ENCODE measurements around the gene ITGB3.
"Not testable (repeated sequence)": the region's sequence is repeated elsewhere in the genome, so short reads cannot be mapped to it uniquely, and the experiment has no call there.

ITGB3 gene

GRCh38 chr17:47223460-47223859 is 30.2 kb upstream of the ITGB3 start:
- DNase-seq = no peak

- not testable (repeated sequence) for DNase-seq
Observed at GRCh38 chr17:47224077-47224476, 29.6 kb upstream of the ITGB3 start.

- no peak for DNase-seq
Observed at GRCh38 chr17:47224966-47225365, 28.7 kb upstream of the ITGB3 start.

- DNase-seq = no peak
Observed at GRCh38 chr17:47225436-47225858, 28.2 kb upstream of the ITGB3 start.

DNA sequence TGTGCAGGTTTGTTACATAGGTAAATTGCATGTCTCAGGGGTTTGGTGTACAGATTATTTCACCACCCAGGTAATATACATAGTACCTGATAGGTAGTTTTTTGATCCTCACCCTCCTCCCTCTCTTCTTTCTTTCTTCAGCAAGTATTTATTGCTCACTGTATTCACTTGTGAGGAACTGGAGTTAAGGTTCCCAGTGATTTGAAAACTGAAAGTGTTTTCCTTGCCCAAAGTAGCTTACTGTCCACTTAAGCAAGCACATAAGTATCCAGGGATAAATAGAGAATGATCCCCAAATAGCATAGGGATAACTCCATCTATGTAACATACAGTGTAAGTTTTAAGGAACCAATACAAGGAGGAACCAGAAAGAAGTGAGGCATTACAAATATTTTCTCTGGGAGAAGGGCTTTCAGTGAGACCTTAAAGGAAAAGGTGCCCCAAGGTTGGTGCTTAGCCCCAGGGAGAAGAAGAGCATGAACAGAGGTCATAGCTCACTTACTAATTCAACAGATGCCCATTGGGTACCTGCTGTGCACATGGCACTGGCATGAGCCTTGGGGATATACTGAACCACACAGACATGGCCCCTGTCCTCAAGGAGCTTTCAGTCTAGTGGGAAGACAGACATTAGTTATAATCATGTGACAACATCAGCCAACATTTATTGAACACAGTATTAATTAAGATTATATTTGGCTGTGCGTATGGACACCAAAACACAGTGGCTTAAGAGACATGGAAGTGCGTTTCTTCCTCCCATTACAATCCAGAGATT is 27.5 kb upstream of the ITGB3 start:
- DNase-seq = no peak

- DNase-seq = no peak
Observed at GRCh38 chr17:47227862-47228261, 25.8 kb upstream of the ITGB3 start.

GRCh38 chr17:47229535-47230443 is 23.8 kb upstream of the ITGB3 start:
- peak; percentile 75 for DNase-seq

DNA sequence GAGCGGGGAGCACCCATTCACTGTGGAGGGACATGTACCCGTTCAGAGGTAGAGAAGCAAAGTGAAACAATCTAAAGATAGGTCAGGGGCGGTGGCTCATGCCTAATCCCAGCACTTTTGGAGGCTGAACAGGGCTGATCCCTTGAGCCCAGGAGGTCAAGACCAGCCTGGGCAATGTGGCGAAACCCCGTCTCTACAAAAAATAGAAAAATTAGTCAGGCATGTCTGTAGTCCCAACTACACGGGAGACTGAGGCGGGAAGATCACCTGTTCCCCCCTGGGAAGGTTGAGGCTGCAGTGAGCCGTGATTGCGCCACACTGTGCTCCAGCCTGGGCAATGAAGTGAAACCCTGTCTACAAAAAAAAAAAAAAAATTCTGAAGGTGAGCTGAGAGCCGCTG is 22.8 kb upstream of the ITGB3 start:
- DNase-seq = no peak

DNA sequence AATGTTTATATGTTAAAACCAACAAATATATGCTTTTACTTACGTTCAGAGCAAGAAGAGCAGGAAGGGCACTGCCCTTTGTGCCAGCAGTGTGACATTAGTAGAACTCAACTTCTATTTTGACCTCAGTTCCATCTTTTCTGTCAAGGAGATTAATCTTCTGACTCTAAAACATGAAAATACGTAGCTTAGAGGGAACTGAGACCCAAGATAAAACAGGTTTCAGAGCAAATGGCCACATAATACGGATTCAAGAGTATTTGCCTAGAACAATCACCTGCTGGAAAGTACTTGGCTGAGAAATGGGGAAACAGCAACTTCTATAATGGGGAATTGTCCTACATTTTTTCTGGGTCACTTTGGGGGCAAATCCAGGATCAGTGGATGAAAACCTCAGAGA is 22.3 kb upstream of the ITGB3 start:
- no peak for DNase-seq

GRCh38 chr17:47231866-47232265 is 21.8 kb upstream of the ITGB3 start:
- no peak for DNase-seq

DNA sequence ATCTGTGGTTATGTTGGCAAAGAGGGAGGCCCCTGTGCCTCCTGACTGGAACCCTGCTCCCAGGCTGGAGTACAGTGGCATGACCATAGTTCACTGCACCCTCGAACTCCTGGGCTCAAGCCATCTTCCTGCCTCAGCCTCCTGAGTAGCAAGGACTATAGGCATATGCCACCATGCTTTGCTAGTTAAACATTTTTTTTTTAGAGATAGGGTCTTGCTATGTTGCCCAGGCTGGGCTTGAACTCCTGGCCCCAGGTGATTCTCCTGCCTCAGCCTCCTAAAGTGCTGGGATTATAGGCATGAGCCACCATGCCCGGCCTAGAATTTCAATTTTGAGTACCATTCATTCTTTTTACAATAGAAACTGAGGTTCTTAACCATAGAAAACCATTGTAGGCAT is 21.2 kb upstream of the ITGB3 start:
- no peak for DNase-seq

- no peak for DNase-seq
Observed at GRCh38 chr17:47235506-47235905, 18.1 kb upstream of the ITGB3 start.

GRCh38 chr17:47235923-47236322 is 17.7 kb upstream of the ITGB3 start:
- no peak for DNase-seq

GRCh38 chr17:47237841-47238240 is 15.8 kb upstream of the ITGB3 start:
- DNase-seq = no peak

GRCh38 chr17:47238321-47239010 is 15.2 kb upstream of the ITGB3 start:
- DNase-seq = no peak

DNA sequence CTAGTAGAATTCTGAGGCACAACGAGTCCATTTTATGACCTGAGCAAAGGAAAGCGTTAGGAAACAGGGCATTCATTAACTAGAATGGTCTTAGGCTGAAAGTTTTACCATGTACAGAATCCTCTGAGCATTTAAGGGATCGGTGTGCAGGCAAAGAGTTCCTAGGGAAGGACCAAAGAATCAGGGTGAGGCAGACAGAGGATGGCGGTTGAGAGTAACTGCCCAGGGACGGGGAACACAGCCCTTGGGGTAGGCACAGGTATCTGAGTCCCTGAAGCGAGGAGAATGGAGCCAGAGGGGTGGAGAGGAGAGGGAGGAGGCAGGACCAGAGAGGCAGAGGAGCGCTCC is 14.0 kb upstream of the ITGB3 start:
- DNase-seq = no peak

- DNase-seq = no peak
Observed at GRCh38 chr17:47239967-47240651, 13.5 kb upstream of the ITGB3 start.

- DNase-seq = no peak
Observed at GRCh38 chr17:47240806-47241205, 12.8 kb upstream of the ITGB3 start.

- no peak for DNase-seq
Observed at GRCh38 chr17:47242648-47243047, 11.0 kb upstream of the ITGB3 start.

DNA sequence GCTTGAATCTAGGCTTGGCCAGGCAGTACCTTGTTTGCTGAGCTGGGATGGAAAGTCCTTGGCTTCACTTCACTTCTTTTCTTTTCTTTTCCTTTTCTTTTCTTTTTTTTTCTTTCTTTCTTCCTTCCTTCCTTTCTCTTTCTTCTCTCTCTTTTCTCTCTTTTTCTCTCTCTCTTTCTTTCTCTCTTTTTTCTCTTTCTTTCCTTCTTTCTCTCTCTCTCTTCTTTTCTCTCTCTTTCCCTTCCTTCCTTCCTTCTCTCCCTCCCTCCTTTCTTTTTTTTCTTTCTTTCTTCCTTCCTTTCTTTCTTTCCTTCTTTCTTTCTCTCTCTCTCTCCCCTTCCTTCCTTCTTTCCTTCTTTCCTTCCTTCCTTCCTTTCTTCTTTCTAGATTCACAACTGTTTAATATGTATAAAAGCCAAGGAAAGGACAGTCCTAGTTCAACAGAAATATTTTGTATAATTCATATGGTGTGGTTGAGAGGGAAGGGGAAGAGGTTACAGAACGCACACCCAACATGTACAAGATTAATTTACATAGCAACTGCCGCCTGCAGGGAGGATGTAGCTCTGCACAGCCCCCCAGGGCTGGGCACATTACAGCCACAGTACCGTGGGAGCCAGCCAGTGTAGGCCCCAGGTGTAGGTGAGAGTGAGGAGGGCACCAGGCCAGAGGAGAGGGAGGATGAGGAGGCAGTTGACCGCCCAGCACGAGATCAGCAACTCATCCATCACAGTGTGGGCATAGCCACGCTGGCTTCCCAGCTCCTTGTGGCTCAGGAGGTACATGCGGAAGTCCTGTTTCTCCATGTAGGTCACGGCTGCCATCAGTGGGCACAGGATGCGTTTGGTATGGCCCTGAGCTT is 9.7 kb upstream of the ITGB3 start:
- no peak for DNase-seq

- DNase-seq = no peak
Observed at GRCh38 chr17:47244697-47245096, 8.9 kb upstream of the ITGB3 start.

- no peak for DNase-seq
Observed at GRCh38 chr17:47246120-47246519, 7.5 kb upstream of the ITGB3 start.

Data from CD4-positive, alpha-beta T cell treated with Interleukin-21 for 1 hour (primary cell).